GM21619 (cell line): ENCODE data around the gene CEPT1.

ENCODE experiments used
- ATAC-seq: cut with Tn5 transposase; IDR thresholded peaks from one replicate; pipeline ENCODE4 v1.9.1; 2021; ENCODE audit not compliant: unreplicated experiment

The CEPT1 gene

GRCh38 chr1:111225717-111226400 lies 85.8 kb downstream of the CEPT1 start:
- ATAC-seq = no peak

- no peak for ATAC-seq
These were observed 87.4 kb downstream of the CEPT1 start, which contains the start of gene CHI3L2 for GRCh38 chr1:111227434-111227833. Gene CHI3L2, plus strand, starts transcription at chr1:111227713. Its CDS starts 17 bp downstream, at chr1:111227730.

GRCh38 chr1:111227851-111228747 lies 88.1 kb downstream of the CEPT1 start:
- ATAC-seq = no peak

DNA sequence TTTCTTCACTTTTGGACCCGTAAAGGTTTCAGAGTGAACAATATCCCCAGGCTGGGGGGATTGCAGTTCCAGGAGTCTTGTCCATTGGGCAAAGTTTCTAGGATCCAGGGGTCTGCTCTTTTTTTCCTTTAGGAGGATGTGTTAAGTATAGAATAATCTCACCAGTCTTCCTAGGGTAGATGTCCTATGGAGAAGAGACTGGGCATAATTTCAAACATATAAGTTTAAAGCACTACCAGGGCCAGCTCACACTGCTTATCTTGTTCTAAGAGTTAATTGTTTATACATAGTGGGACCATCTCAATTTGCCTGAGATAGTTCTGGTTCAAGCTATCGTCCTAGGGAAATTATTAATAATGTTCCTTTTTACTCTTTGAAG lies 88.7 kb downstream of the CEPT1 start:
- no peak for ATAC-seq

DNA sequence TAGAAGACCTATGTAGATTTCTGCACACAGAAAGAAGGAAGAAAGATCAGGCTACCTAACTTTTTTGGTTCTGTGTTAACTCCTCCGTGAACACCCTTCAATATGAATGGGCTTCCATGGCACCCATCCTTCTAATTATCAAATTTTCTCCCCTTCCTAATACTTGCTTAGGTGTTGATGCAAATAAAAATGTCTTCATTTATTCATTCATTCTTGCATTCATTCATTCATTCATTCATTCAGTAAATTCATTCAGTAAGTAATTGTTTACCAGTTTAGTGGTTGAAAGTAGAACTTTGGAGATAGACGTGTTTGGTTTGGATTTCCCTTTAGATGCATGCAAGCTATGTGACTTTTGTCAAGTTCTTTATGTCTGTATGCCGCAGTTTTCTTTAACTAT lies 92.1 kb downstream of the CEPT1 start:
- ATAC-seq = no peak

DNA sequence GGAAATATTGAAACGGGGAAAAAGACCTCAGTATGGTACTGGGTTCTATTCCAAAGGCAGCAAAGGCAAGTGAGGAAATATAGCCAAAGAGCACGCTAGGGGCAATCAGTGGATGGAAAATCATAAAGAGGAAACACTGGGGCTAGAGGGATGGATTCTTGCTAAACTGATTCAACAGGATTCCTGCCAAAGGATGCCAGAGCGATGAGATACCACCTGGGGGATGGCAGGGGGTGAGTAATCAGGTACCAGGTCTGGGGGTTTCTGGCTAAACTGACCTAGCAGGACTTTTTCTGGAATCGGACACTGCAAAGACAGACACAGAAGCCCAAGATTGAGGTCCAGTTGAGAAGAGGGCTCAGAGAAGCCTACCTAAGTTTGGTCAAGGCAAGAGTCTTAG lies 94.2 kb downstream of the CEPT1 start:
- ATAC-seq = no peak
